ENCODE results near the gene KIF22. TPM values are rescaled to one million over a fixed set of nuclear protein-coding genes. Genes with fewer than 3 reads are reported as not detected.

KIF22 gene
- total and polyA plus RNA-seq, 9 of the 15 experiments (the other 6 are each of a cell fraction or from before 2014, with no cell fraction given): 8.7 to 232 (median 131) TPM

DNA sequence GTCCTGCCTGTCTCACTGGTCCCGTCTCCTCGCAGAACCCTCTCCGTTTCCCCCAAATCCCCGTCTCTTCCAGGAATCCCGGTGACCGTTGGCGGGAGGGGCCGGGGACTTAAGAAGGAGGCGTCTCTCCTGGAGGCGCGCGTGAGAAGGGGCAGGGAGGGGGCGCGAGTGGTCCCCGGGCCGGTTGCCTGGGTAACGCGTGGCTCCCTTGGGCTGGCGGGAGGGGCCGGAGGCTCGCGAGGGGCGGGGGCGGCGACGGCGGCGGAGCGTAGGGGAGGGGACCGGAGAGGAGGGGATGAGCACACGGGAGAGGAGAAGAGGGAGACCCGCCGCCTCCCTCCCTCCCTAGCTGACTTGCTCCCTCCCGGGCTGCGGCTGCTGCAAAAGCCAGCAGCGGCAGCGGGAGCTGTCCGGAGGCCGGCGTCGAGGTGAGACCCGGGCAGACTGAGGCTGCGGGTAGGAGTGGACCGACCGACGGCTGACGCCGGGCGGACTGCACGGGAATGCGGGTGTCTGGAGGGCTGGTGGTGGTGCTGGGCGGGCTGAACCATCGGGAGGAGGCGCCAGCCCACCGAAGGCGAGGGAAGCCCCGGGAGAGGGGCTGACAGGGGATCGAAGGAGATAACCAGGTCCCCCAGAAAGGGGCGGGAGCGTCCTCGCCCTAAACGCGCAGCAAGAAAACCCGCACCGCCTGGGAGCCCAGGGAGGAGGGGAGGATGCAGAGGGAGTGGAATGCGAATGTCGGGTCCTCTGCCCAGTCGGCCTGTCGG lies 21.5 kb downstream of the KIF22 start, which contains the start of gene PRRT2 (continued):
- TF ChIP-seq PHB2 (IDR thresholded peaks at IDR 0.05; ENCODE audit: low read depth) (no peak), ZNF197 (CRISPR knock-in tag; IDR thresholded peaks at IDR 0.05; ENCODE audit: low read depth) (no peak), TOE1 (IDR thresholded peaks at IDR 0.05; ENCODE audit: borderline replicate concordance) (no peak), TOE1 (CRISPR knock-in tag; IDR thresholded peaks at IDR 0.05; ENCODE audit: borderline replicate concordance, low read depth) (no peak), ZNF274 (IDR thresholded peaks at IDR 0.05; ENCODE audit: borderline replicate concordance, low read depth, low read length) (no peak), GTF2E2 (tag; IDR thresholded peaks at IDR 0.05) (no peak), HMG20A (CRISPR knock-in tag; conservative IDR thresholded peaks at IDR 0.05) (no peak), CREB1 (IDR thresholded peaks at IDR 0.05) (no peak), CREB1 (CRISPR knock-in tag; IDR thresholded peaks at IDR 0.05) (no peak), FOXJ3 (CRISPR knock-in tag; IDR thresholded peaks at IDR 0.05) (no peak), KAT7 (CRISPR knock-in tag; IDR thresholded peaks at IDR 0.05; ENCODE audit: borderline replicate concordance) (peak; percentile 83; the same call in 1 of the 2 replicates), SIN3A (IDR thresholded peaks at IDR 0.05; ENCODE audit: borderline replicate concordance in 2 of 2, control insufficient read depth in 1 of 2, low read depth in 2 of 2, low read length in 2 of 2) (peak in 1 of 2 experiments; percentile 31; a peak in 1 of 4 replicates)
- TF ChIP-seq, protein P1, sequence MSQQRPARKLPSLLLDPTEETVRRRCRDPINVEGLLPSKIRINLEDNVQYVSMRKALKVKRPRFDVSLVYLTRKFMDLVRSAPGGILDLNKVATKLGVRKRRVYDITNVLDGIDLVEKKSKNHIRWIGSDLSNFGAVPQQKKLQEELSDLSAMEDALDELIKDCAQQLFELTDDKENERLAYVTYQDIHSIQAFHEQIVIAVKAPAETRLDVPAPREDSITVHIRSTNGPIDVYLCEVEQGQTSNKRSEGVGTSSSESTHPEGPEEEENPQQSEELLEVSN (IDR thresholded peaks at IDR 0.05; ENCODE audit: borderline replicate concordance in 1 of 2, extremely low read depth in 1 of 2, insufficient read depth in 1 of 2, insufficient read length in 1 of 2, low read depth in 1 of 2, low read length in 1 of 2, poor library complexity in 1 of 2, severe bottlenecking in 1 of 2): peak; percentile 13 to 63
- TF ChIP-seq, protein P2, sequence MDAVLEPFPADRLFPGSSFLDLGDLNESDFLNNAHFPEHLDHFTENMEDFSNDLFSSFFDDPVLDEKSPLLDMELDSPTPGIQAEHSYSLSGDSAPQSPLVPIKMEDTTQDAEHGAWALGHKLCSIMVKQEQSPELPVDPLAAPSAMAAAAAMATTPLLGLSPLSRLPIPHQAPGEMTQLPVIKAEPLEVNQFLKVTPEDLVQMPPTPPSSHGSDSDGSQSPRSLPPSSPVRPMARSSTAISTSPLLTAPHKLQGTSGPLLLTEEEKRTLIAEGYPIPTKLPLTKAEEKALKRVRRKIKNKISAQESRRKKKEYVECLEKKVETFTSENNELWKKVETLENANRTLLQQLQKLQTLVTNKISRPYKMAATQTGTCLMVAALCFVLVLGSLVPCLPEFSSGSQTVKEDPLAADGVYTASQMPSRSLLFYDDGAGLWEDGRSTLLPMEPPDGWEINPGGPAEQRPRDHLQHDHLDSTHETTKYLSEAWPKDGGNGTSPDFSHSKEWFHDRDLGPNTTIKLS (IDR thresholded peaks at IDR 0.05; ENCODE audit: borderline replicate concordance, low read depth): no peak
- TF ChIP-seq, protein P3, sequence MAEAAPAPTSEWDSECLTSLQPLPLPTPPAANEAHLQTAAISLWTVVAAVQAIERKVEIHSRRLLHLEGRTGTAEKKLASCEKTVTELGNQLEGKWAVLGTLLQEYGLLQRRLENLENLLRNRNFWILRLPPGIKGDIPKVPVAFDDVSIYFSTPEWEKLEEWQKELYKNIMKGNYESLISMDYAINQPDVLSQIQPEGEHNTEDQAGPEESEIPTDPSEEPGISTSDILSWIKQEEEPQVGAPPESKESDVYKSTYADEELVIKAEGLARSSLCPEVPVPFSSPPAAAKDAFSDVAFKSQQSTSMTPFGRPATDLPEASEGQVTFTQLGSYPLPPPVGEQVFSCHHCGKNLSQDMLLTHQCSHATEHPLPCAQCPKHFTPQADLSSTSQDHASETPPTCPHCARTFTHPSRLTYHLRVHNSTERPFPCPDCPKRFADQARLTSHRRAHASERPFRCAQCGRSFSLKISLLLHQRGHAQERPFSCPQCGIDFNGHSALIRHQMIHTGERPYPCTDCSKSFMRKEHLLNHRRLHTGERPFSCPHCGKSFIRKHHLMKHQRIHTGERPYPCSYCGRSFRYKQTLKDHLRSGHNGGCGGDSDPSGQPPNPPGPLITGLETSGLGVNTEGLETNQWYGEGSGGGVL (CRISPR knock-in tag; IDR thresholded peaks at IDR 0.05): no peak
- TF ChIP-seq, protein P4, sequence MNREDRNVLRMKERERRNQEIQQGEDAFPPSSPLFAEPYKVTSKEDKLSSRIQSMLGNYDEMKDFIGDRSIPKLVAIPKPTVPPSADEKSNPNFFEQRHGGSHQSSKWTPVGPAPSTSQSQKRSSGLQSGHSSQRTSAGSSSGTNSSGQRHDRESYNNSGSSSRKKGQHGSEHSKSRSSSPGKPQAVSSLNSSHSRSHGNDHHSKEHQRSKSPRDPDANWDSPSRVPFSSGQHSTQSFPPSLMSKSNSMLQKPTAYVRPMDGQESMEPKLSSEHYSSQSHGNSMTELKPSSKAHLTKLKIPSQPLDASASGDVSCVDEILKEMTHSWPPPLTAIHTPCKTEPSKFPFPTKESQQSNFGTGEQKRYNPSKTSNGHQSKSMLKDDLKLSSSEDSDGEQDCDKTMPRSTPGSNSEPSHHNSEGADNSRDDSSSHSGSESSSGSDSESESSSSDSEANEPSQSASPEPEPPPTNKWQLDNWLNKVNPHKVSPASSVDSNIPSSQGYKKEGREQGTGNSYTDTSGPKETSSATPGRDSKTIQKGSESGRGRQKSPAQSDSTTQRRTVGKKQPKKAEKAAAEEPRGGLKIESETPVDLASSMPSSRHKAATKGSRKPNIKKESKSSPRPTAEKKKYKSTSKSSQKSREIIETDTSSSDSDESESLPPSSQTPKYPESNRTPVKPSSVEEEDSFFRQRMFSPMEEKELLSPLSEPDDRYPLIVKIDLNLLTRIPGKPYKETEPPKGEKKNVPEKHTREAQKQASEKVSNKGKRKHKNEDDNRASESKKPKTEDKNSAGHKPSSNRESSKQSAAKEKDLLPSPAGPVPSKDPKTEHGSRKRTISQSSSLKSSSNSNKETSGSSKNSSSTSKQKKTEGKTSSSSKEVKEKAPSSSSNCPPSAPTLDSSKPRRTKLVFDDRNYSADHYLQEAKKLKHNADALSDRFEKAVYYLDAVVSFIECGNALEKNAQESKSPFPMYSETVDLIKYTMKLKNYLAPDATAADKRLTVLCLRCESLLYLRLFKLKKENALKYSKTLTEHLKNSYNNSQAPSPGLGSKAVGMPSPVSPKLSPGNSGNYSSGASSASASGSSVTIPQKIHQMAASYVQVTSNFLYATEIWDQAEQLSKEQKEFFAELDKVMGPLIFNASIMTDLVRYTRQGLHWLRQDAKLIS (CRISPR knock-in tag; IDR thresholded peaks at IDR 0.05): no peak

All from K562 (cell line).